GM19239 (cell line): ENCODE data around the gene METTL23.
A peak's percentile ranks its signal among the peaks of the same experiment; 100 is the strongest.
"Not testable (repeated sequence)": the region's sequence is repeated elsewhere in the genome, so short reads cannot be mapped to it uniquely, and the experiment has no call there.

Source experiments
- DNase-seq: peaks from one replicate; pipeline ENCODE4 v3.0.0; 2011; ENCODE audit warnings: low spot score; ENCODE audit not compliant: insufficient read length
- FAIRE-seq: peaks from 2 replicates; lab custom pipeline; 2011; peaks lifted over from hg19 to GRCh38; lab: Jason Lieb, UNC

Gene METTL23

GRCh38 chr17:76691379-76692191, 35.1 kb upstream of the METTL23 start:
- DNase-seq (no peak), FAIRE-seq (no peak)

- DNase-seq (no peak), FAIRE-seq (no peak)
Measured at GRCh38 chr17:76695059-76695831, 31.4 kb upstream of the METTL23 start.

GRCh38 chr17:76696763-76697701, 29.6 kb upstream of the METTL23 start:
- DNase-seq: peak; percentile 72
- FAIRE-seq: peak; percentile 97

- DNase-seq: no peak
- no peak for FAIRE-seq
Measured at GRCh38 chr17:76697702-76698465, 28.8 kb upstream of the METTL23 start.

GRCh38 chr17:76698466-76698977, 28.1 kb upstream of the METTL23 start:
- FAIRE-seq, DNase-seq: not testable (repeated sequence)

GRCh38 chr17:76700270-76700616, 26.4 kb upstream of the METTL23 start:
- no peak for FAIRE-seq
- no peak for DNase-seq

GRCh38 chr17:76700617-76701470, 25.8 kb upstream of the METTL23 start:
- FAIRE-seq (no peak), DNase-seq (no peak)

GRCh38 chr17:76701471-76701967, 25.1 kb upstream of the METTL23 start:
- FAIRE-seq (no peak), DNase-seq (no peak)

- FAIRE-seq (no peak), DNase-seq (no peak)
Measured at GRCh38 chr17:76702076-76702475, 24.6 kb upstream of the METTL23 start.

- DNase-seq (no peak), FAIRE-seq (no peak)
Measured at GRCh38 chr17:76702941-76703637, 23.6 kb upstream of the METTL23 start.

GRCh38 chr17:76704805-76705204, 21.8 kb upstream of the METTL23 start:
- DNase-seq (no peak), FAIRE-seq (no peak)

- DNase-seq: no peak
- FAIRE-seq: no peak
Measured at GRCh38 chr17:76706817-76707216, 19.8 kb upstream of the METTL23 start.

- DNase-seq (no peak), FAIRE-seq (no peak)
Measured at GRCh38 chr17:76707985-76708807, 18.4 kb upstream of the METTL23 start.

- DNase-seq: no peak
- FAIRE-seq: no peak
Measured at GRCh38 chr17:76709077-76709950, 17.3 kb upstream of the METTL23 start.

- DNase-seq, FAIRE-seq: not testable (repeated sequence)
Measured at GRCh38 chr17:76709951-76710862, 16.4 kb upstream of the METTL23 start.
